Activated CD8-positive, alpha-beta memory T cell treated with anti-CD3 and anti-CD28 coated beads, Interleukin-2, amount 50 U/mL, for 1 hour (primary cell): ENCODE measurements around the gene AQP1.

Source experiments
- DNase-seq: peaks from one replicate; pipeline ENCODE4 v3.0.0-alpha.2; 2020; ENCODE audit errors: extremely low read depth

The AQP1 gene

GRCh38 chr7:30884881-30885280 lies 26.8 kb upstream of the AQP1 start:
- DNase-seq: no peak

GRCh38 chr7:30886608-30887011 lies 25.0 kb upstream of the AQP1 start:
- no peak for DNase-seq

GRCh38 chr7:30887464-30887872 lies 24.2 kb upstream of the AQP1 start:
- DNase-seq: no peak

GRCh38 chr7:30888747-30889146 lies 22.9 kb upstream of the AQP1 start:
- no peak for DNase-seq

GRCh38 chr7:30890226-30890625 lies 21.4 kb upstream of the AQP1 start:
- no peak for DNase-seq

- no peak for DNase-seq
These were observed 18.3 kb upstream of the AQP1 start for GRCh38 chr7:30893357-30893756.

GRCh38 chr7:30894009-30894408 lies 17.6 kb upstream of the AQP1 start:
- no peak for DNase-seq

- no peak for DNase-seq
These were observed 16.6 kb upstream of the AQP1 start for GRCh38 chr7:30894866-30895605.

- DNase-seq: no peak
These were observed 15.6 kb upstream of the AQP1 start for GRCh38 chr7:30896036-30896435.

- no peak for DNase-seq
These were observed 14.6 kb upstream of the AQP1 start for GRCh38 chr7:30896783-30897637.

GRCh38 chr7:30897770-30898169 lies 13.9 kb upstream of the AQP1 start:
- DNase-seq: no peak

GRCh38 chr7:30898411-30898810 lies 13.2 kb upstream of the AQP1 start:
- no peak for DNase-seq

GRCh38 chr7:30899066-30899465 lies 12.6 kb upstream of the AQP1 start:
- DNase-seq: no peak

- no peak for DNase-seq
These were observed 12.0 kb upstream of the AQP1 start for GRCh38 chr7:30899630-30900029.

- no peak for DNase-seq
These were observed 11.6 kb upstream of the AQP1 start for GRCh38 chr7:30900053-30900452.

- DNase-seq: no peak
These were observed 10.8 kb upstream of the AQP1 start for GRCh38 chr7:30900803-30901362.

GRCh38 chr7:30901856-30902255 lies 9.8 kb upstream of the AQP1 start:
- DNase-seq: no peak

- DNase-seq: no peak
These were observed 9.2 kb upstream of the AQP1 start for GRCh38 chr7:30902466-30902865.

- DNase-seq: no peak
These were observed 8.5 kb upstream of the AQP1 start for GRCh38 chr7:30903146-30903545.

GRCh38 chr7:30904561-30904960 lies 7.1 kb upstream of the AQP1 start:
- no peak for DNase-seq

- no peak for DNase-seq
These were observed 6.3 kb upstream of the AQP1 start for GRCh38 chr7:30905078-30906012.

- no peak for DNase-seq
These were observed 5.6 kb upstream of the AQP1 start for GRCh38 chr7:30906014-30906413.
